ENCODE results near the gene MED1. TPM values are rescaled to one million over a fixed set of nuclear protein-coding genes. Genes with fewer than 3 reads are reported as not detected.
"Not testable (repeated sequence)": the region's sequence is repeated elsewhere in the genome, so short reads cannot be mapped to it uniquely, and the experiment has no call there.

MED1 gene
- total RNA-seq, 1 experiment from 2014 or later, result 21.3 TPM

DNA sequence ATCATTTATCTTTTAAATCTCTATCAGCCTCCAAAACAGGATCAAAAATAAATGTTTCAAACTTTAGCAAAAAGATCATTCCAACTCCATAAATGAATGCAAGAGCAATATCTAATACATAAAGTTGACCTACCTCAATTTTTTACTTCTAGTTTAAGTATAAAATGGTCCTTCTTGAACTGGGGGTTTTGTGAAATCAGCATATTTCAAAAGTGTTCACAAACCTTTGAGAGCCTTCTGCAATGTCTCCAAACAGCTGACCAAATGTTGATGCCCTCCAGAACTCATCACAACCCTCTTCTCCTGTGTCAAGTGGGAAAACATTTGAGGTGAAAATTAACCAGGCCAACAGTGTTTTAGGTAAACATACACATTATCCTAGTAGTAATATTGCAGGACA is 7.7 kb downstream of the MED1 start:
- DNase-seq (ENCODE audit: low read depth), result no peak

DNA sequence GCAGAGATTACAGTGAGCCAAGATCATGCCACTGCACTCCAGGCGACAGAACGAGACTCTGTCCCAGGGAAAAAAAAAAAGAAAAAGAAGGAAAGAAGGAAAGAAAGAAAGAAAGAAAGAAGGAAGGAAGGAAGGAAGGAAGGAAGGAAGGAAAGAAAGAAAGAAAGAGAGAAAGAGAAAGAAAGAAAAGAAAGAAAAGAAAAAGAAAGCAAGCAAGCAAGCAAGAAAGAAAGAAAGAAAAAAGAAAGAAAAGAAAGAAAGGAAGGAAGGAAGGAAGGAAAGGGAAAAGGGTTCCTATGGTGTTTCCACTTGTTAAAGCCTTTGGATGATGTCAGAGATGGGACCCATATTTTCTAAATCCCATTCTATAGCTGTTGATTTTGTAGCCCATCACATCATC is 11.2 kb downstream of the MED1 start:
- not testable (repeated sequence) for DNase-seq (ENCODE audit: low read depth)

DNA sequence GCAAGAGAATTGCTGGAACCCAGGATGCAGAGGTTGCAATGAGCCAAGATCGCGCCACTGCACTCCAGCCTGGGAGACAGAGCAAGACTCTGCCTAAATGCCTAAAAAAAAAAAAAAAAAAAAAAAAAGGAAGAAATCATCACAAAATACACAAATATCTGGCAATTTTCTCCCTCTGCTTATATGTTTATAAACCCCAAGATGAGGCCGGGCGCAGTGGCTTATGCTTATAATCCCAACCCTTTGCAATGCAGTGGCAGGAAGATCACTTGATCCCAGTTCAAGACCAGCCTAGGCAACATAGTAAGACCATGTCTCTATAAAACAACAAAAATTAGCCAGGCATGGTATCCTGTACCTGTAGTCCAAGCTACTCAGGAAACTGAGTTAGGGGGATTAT is 21.5 kb downstream of the MED1 start:
- no peak for DNase-seq (ENCODE audit: low read depth)

DNA sequence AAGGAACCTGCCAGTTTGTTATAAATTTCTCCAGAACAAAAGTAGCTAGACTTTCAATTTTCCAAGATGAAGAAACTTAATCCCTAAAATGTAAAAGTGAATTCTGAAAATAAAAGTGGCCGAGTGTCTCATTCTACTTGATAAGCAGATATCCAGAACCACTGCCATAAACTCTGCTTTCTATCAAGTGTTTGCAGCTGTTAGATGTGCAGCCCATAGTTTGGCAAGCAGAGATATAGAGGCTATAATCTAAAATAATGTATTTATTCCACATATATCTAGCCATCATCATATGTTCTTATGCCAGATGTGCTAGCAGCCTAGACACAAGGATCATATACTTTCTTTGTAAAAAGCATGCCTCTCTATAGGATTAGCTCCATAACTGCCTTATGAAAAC is 34.9 kb downstream of the MED1 start:
- DNase-seq (ENCODE audit: low read depth), result no peak

DNA sequence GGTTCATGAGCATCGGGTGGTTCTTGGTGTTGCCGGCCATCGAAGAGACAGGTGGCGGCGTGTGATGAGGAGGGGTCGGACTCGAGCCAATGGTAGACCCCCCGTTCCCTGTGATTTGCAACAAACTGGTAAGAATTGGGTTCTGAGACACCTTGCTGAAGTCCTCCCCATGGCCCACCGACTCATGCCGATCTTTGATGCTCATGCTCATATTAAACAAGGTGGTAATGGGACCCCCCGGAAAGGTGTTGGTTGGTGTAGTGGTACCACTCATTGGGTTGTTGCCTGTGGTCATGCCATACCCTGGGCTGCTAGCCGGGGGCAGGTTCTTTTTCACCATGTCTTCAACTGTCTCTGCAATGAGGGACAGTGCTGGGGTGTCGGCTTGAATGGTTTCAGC is 40.8 kb downstream of the MED1 start:
- no peak for DNase-seq (ENCODE audit: low read depth)

DNA sequence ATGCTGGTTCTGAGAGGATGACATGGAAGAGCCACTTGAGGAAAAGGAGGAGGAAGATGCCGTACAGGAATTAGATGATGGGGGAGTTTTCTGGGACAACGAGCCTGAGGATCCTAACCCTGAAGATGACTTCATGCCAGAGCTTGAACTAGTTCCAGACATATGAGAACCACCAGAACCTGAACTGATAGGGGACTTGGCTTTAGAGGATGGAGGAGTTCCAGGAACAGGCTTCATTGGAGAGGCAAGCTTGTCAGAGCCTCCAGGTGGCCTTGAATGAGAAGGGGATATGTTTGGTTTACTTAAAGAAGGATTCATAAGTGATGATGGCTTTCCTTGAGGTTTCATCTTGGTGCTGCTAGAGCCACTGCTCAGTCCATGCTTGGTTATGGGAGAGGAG is 42.7 kb downstream of the MED1 start:
- no peak for DNase-seq (ENCODE audit: low read depth)

DNA sequence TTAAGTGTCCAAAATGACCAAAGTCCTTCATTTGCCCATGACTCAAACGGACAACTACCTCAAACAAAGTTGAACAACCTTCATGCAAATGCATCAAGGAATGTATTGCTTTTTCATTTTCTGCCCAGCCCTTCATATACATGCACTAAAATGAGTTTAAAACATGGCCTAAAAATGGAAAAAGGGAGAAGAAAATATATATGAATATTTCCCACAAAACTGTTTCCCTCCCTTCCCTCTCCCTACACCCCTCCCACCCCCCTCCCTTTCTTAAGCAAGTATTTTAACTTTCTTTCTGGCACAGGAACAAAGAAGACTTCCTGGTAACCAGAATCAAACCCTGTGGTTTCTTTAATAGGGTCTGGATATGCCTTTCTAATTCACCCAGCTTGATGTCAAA is 44.1 kb downstream of the MED1 start:
- DNase-seq (ENCODE audit: low read depth), result no peak

DNA sequence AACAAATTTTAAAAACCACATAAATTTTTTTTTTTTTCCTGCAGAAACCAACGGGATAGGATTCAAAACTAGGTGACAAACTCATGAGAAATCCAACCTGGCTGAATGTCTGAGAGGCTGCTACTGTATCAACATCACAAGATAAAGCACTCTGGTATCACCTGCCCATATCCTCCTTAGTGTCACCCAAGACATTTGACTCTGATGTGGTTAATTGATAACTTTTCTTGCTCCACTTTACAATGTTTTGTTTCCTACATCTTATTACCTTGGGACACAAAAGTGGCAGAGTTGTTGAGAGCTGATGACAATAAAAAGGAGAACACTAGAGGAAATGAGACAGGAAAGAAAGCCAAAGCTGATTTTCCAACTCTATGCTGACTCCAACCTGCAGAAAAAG is 45.6 kb downstream of the MED1 start:
- no peak for DNase-seq (ENCODE audit: low read depth)

DNA sequence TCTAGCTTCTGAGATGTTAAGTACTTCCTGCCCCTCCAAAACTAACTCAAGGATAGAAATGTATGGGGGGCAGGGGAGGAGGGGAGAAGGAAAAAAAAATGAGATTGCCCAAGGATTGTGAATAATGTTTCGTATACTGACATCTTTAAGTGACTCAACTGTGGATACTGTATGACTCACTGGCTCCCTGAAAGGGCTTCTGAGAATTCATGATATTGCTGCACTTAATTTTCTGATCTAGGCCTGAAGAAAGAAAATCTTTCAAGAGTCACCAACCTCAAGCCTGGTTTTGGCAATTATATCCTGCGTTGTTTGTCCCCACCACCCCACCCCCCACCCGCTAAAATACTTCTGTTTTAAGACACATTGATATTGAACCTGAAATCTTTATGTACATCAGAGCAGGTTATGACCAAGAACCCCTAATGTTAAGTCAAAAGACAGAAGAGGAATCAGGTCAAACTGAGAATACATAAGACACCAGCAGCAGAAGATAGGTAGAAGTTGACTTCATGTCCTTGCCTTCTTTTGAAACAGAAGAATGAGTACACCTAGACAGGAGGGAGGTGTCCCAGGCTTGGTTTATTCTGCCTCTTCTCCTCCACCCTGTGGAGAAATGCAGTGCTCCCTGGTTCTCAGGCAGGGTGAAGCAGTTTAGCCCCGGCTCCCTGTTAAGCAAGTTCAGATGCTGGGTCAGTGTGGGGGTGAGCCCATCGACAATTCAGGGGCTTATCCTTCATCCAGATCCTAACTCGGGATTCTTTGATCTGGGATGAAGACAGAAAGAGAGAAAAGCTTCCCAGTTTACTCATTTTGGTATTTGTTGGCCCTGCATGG is 46.3 kb downstream of the MED1 start:
- peak; percentile 81 for DNase-seq (ENCODE audit: low read depth)

DNA sequence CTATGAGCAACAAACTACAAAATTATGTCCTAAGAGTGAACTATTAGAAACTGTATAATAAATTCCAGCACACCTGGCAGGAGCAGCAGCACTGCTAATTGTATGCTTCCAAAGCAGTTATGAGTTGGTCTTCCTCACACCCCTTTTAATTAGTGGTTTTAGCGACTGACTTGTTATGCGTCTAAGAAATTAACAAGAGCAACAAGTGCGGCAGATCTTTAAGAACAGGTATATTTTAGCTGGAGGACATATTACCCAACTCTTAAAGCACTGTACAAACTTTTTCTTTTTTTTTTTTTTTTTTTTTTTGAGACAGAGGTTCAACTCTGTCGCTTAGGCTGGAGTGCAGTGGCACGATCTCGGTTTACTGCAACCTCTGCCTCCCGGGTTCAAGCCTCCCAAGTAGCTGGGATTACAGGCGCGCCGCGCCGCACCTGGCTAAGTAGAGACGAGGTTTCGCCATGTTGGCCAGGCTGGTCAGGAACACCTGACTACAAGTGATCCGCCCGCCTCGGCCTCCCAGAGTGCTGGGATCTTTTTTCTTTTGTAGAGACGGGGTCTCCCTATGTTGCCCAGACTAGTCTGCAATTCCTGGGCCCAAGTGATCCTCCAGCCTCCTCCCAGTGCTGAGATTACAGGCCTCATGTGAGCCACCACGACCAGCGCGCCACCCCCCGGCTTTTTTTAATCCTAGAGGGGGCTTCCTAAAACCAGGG is 48.0 kb downstream of the MED1 start:
- DNase-seq (ENCODE audit: low read depth), result no peak

DNA sequence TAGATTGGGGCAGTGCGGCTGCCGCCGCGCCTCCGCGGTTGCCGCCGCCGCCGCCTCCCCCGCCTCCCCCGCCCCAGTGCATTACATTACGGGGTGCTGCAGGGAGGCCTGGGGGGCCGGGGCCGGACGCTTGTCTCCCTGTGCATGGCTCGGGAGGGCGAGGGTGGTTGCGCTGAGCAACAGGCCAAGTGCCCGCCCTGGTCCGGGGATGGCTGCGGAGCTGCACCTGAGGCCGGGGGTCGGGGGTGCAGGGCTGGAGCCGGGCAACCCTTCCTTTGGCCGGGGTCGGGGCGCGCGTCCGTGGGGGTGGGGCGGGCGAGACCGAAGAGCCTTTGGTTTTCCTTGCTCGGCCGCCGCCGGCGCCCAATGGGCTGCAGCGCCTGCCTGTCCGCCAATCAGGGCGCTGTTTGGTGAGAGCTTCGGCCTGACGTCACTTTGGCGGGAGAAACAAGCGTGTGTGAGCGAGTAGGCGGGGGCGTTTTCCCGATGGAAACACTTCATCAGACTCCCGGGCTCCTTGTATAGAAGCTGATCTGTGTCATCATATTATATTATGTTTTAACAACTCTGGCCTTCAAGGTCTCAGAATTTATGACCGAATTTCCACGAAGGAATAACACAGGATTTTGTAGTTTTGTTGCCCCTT is 48.7 kb downstream of the MED1 start:
- DNase-seq (ENCODE audit: low read depth), result peak; percentile 92

DNA sequence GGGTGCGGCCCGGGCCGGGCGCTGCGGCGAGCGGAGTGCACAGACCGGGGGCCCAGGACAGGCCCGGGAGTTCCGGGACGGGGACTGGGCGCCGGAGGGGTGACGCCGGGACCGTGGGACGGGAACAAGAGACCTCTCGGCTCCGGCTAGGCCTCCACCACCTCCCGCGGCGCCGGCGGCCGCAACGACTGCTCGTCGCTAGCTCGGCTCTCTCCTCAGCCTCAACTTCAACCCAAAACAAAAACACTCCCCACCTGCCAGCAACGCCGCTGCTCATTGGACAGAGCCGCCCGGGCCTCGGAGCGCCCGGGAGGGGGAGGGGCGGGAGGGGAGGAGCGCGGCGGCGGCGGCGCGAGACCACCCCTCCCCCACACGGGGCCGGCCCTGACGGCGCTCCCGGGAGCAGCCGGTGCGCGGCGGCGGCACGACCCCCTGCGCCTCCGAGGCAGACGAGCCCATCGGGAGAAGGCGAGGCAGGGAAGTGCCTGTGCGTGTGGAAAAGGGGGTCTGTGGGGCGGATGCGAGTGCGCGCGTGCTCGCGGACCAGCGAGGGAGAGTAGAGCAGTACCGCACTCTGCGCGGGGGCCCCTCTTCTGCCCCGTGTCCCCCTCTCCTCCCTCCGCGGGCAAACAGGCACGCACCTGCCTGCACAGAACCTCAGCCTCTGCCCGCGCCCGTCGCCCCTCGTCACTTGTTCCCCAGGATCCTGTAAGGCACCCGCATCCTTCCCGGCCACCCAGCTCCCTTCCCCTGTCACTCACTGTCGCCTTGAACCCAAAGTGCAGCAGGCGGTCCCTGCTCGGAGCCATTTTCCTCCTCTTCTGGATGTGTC is 49.4 kb downstream of the MED1 start, which contains the start of gene FBXL20:
FBXL20 (minus strand) TSS at position 215 of the 832 bp plus-strand sequence. CDS start 224 bp downstream, outside the sequence.
- peak; percentile 85 for DNase-seq (ENCODE audit: low read depth)

DNA sequence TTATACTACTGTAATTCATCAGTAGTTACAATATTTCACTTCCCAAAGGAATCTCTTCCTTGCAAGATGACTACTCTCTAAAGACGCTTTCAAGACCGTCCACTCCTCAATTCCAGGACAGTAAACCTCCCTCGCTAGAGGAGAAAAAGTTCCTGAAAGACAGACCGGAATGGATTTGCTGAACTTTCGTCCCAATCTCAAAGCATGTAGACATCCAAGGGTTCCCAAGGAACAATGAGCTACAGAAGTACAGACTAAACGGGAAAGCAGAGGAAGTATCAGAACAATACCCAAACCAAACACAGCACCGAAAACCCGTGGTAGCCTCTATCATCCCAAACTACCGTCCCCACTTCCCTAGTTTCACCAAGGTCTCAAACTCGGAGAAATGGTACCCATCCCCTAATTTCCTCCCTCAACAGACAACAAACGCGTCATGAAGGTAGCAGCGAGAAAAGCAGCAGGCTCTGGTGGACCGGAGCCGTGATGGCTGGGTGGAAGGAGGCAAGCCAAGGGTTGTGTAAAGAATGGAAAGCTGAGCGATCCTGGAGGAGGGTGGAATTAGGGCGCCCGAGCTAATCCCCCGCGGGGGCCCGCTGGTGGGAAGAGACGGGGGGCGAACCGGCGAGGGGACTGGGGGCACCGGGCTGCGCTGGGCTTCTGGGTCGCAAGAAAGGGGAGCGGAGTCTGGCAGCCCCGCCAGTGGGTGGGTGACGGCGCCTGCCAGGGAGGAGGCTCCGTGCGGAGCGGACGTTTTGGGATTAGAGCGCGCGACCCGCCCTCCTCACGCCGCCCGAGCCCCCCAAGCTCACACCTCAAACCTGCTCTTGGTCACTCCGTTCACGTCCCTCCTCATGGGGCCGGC is 50.3 kb downstream of the MED1 start:
- no peak for DNase-seq (ENCODE audit: low read depth)

DNA sequence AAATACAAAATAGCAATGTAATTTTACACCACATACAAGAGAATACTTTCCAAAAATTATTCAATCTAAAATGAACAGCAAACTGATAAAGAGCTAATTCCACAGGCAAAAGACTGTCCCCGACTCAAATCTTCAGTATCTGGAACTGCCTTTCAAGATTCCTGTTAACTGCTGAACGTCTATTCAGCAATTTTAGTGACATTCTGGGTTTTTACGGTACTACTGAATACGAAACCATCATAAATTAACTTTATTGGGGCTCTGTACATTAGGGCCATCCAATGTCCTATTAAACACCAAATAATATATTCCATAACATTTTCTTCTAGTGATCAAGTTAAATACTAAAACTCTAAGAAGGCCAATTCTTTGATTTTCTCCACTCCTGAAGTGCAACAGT is 51.3 kb downstream of the MED1 start:
- no peak for DNase-seq (ENCODE audit: low read depth)

DNA sequence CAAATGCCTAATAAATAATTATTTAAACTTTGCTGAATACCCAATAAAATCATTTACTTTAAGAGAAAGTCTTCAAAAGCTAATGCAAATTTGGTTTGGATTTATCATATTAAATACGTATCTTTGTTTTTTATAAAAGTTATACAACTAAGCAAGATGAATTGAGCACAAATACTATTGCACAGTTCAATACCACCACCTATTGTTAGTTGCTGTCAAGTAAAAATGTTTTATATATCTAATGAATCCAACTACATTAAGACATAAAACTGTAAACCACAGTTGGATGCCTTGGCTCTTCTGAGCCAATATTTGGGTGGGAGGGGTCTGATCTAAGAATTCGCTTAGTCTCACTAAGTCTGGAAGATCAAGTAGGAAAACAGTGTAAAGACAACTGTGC is 57.3 kb downstream of the MED1 start:
- no peak for DNase-seq (ENCODE audit: low read depth)

DNA sequence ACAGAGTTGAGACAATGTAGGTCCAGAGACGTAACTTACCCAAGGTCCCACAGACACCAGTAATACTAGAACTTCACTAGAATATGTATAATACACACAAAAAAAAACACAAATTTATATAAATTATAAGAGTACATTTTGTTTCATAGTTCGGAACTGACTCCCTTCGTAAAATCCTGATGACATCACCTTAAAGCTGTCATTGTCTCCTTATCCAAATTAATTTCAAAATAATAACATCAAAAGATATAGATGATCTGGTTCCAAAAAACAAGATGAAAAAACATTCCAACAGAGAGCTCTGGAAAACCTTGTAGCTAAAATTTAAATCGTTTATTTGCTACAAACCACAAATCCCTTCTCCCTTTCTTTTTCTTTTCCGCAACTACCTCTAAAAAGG is 59.6 kb downstream of the MED1 start:
- no peak for DNase-seq (ENCODE audit: low read depth)

DNA sequence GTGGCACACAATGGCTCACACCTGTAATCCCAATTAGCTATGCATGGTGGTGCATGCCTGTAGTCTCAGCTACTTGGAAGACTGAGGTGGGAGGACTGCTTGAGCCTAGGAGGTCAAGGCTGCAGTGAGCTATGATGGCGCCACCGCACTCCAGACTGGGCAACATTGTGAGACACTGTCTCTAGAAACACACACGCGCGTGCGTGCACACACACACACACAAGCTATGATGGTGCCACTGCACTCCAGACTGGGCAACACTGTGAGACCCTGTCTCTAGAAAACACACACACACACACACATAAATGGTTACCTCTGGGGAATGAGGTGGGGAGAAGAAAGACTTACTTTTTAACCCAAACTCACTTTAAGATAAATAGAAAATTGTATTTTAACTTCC is 66.0 kb downstream of the MED1 start:
- no peak for DNase-seq (ENCODE audit: low read depth)

DNA sequence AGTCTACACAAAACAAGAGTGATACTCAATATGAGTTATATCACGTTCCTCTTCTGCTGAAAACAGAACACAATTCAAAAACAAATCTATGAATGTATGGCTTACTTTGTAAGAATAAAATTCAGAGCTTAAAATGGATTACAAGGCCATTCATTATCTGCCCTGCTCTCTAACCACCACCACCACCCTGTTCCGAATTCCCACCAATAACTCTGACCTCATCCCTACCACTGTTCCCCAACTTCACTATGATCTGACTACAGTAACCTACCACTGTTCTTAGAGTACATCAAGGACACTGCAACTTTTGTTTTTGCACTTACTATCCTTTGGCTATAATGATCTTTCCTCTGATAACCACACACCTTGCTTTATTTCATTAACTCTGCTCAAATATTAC is 70.9 kb downstream of the MED1 start:
- DNase-seq (ENCODE audit: low read depth), result no peak

DNA sequence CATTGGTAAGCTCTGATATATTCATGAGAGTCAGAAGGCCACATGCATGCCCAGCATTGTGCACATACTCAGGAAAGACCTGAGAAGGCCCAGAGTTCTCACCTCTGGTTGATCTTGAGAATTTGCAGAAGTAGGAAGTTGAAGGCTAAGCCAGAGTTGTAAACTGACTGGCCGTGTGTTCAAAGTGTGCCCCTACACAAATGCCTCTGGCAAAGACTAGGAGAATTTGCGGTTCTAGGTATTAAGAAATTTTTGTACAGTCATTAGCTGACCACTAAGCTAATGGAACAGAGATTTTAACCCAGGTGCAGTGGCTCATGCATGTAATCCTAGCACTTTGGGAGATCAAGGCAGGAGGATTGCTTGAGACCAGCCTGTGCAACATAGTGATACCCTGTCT is 74.6 kb downstream of the MED1 start:
- peak; percentile 10 for DNase-seq (ENCODE audit: low read depth)

DNA sequence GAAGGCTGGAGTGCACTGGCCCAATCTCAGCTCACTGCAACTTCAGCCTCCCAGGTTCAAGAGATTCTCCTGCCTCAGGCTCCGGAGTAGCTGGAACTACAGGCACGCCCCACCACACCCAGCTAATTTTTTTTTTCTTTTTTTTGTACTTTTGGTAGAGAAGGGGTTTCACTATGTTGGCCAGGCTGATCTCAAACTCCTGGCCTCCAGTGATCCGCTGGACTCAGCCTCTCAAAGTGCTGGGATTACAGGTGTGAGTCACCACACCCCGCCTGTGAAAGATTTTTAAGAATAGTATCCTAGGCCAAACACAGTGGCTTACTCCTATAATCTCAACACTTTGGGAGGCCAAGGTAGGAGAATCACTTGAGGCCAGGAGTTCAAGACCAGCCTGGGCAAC is 83.3 kb downstream of the MED1 start:
- not testable (repeated sequence) for DNase-seq (ENCODE audit: low read depth)

DNA sequence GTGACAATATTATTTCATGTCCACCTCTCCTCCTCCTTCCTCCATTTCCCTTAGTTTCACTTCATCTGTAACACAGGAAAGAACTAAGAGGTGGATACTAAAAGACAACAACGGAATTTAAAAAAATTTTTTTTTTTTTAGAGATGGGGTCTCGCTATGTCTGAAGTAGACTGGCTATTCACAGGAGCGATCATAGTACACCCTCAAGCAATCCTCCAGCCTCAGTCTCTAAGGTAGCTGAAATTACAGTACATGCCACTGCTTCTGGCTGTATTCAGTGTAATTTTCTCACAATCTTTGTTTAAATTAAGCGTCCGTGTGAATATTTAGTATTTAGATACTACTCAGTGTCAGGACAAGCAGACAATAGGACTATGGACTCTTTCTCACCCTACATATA is 85.2 kb downstream of the MED1 start:
- DNase-seq (ENCODE audit: low read depth), result no peak
